Cerebellar nuclear complex (tissue), 1 donor: ENCODE measurements around the gene NTRK2.
"Not testable (repeated sequence)": the region's sequence is repeated elsewhere in the genome, so short reads cannot be mapped to it uniquely, and the experiment has no call there.

Source experiments
- DNase-seq, 2 experiments: peaks; one replicate each; lab custom pipeline; 2025; lab: John Stamatoyannopoulos, UW

Gene NTRK2

DNA sequence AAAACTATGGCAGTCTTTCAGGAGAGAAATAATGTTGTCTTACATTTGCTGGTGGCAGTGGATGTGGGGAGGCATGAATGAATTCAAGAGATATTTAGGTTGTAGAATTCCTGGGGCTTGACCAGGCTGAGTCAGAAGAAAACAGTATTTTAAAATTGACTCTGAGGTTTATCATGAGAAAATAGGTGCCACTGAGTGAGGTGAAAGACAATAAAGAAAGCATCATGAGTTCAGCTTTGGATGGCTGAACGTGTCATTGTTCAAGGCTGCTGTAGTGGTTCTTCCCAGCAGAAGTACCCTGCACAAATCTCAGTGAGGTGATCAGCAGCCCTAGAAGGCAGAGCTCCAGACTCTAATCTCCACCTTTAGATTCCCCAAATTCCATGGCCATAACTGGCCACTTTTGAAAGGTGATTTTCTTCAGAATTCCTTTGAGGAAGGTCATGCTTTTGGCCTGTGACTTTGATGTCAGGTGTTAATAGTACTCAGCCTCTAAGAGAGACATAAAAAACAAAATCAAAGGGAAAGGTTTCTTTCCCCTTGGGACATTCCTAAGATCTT, 395.4 kb downstream of the NTRK2 start:
- no peak for DNase-seq

DNA sequence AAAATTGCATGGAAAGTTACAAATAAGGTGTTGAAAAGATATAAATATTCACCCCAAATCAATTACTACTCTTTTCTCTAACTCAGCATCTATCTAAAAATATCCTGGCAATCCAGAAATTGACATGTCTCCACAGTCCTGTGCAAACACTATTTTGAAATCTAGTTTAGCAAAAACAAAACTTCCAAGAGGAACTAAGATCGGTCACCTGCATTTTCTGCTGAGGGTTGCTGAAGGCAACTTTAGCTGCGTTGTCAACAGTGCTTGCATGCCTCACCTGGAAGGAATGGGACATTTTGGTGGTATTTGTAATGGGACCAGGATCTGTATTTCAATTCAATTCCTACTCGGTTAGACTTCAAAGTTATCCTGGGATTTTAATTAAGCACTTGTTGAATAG, 398.3 kb downstream of the NTRK2 start:
- DNase-seq, result no peak

DNA sequence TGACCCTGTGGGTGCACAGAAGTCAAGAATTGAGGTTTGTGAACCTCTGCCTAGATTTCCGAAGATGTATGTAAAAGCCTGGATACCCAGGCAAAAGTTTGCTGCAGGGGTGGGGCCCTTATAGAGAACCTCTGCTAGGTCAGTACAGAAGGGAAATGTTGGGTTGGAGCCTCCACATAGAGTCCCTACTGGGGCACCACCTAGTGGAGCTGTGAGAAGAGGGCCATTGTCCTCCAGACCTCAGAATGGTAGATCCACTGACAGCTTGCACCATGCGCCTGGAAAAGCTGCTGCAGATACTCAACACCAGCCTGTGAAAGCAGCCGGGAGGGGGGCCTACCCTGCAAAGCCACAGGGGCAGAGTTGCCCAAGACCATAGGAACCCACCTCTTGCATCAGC, 399.9 kb downstream of the NTRK2 start:
- not testable (repeated sequence) for DNase-seq
